ENCODE data around the gene SSBP2.

Gene SSBP2

DNA sequence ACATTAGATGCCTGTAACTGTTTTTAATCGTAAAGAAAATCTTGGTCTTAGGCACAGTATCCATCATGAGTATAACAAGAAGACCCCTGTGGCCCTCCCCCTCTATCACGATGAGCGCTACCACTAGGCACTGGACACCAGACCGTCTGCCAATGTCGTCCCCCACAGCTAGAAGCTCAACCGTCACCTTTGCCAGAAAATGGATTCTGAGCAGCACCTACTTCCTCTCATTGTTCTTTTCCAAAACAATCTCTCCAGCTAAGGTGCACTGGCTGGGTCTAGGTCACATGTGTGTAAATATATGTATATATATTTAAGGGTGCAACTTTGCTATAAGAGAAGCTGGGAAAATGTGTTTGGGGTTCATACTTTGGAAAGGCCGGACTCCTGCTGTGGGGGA, 15.7 kb upstream of the SSBP2 start:
- FAIRE-seq (no peak), DNase-seq (ENCODE audit: insufficient read length) (no peak)
- TF ChIP-seq POLR2A (IDR thresholded peaks at IDR 0.05; ENCODE audit: low read depth, low read length): no peak
- TF ChIP-seq POLR2AphosphoS5 (IDR thresholded peaks at IDR 0.05; ENCODE audit: low read depth, low read length): no peak
- no peak for TF ChIP-seq TAF1 (IDR thresholded peaks at IDR 0.05; ENCODE audit: borderline replicate concordance, low read depth, low read length)

DNA sequence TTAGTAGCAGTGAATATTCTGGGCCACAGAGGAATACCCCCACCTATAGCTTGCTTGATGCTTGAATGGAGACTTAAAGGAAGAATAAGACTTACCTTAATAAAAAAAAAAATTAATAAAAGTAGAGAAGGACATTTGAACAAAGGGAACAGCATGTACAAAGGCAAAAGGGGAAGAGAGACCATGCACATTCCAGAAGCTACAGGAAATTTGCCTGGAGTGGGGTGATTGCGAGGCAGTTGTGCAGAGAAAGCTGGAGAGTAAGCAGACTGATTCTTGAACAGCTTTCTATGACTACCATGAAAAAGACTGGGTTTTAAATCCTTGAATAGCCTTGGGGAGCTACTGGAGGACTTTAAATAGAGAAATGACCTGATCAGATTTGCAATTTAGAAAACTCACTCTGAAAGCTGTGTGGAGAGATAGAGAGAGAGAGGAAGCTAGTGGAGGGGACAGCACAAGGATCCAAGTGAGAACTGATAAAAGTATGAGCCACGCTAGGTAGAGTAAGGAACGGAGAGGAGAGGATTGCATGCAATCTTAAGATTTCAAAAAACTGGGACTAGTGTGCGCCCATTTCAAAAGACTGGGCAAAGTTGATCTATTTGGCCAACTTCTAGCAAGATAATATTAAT, 12.5 kb upstream of the SSBP2 start:
- TF ChIP-seq TAF1 (IDR thresholded peaks at IDR 0.05; ENCODE audit: borderline replicate concordance, low read depth, low read length) (no peak), POLR2A (IDR thresholded peaks at IDR 0.05; ENCODE audit: low read depth, low read length) (no peak), POLR2AphosphoS5 (IDR thresholded peaks at IDR 0.05; ENCODE audit: low read depth, low read length) (no peak)
- FAIRE-seq (no peak), DNase-seq (ENCODE audit: insufficient read length) (no peak)

GRCh38 chr5:81762853-81763252, 12.0 kb upstream of the SSBP2 start:
- DNase-seq (ENCODE audit: insufficient read length): no peak
- TF ChIP-seq TAF1 (IDR thresholded peaks at IDR 0.05; ENCODE audit: borderline replicate concordance, low read depth, low read length): no peak
- no peak for TF ChIP-seq POLR2AphosphoS5 (IDR thresholded peaks at IDR 0.05; ENCODE audit: low read depth, low read length)
- no peak for TF ChIP-seq POLR2A (IDR thresholded peaks at IDR 0.05; ENCODE audit: low read depth, low read length)

GRCh38 chr5:81762401-81762800, 11.5 kb upstream of the SSBP2 start:
- no peak for FAIRE-seq
- TF ChIP-seq POLR2A (IDR thresholded peaks at IDR 0.05; ENCODE audit: low read depth, low read length) (no peak), POLR2AphosphoS5 (IDR thresholded peaks at IDR 0.05; ENCODE audit: low read depth, low read length) (no peak), TAF1 (IDR thresholded peaks at IDR 0.05; ENCODE audit: borderline replicate concordance, low read depth, low read length) (no peak)
- no peak for DNase-seq (ENCODE audit: insufficient read length)

More at GRCh38 chr5:81762853-81763252, 12.0 kb upstream of the SSBP2 start:
- no peak for FAIRE-seq

GRCh38 chr5:81761970-81762369, 11.1 kb upstream of the SSBP2 start:
- FAIRE-seq: no peak

DNA sequence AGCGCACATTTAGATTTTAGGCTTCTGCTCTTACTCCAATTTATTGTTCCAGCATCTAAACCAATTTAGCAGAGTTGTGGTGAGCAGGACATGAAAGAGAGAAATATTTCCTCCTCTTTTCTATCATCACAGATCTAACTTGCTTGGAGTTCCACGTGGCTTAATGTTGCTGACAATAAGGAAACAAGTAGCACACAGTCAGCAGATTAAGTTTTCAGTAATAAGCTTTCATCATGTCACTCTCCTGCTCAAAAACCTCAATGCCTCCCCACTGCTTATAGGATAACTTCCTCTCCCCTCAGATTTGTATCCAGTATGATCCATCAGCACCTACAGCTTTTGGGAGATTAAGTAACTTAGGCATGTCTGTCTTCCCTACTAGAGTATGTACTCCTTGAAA, 10.4 kb upstream of the SSBP2 start:
- TF ChIP-seq TAF1 (IDR thresholded peaks at IDR 0.05; ENCODE audit: borderline replicate concordance, low read depth, low read length) (no peak), POLR2A (IDR thresholded peaks at IDR 0.05; ENCODE audit: low read depth, low read length) (no peak), POLR2AphosphoS5 (IDR thresholded peaks at IDR 0.05; ENCODE audit: low read depth, low read length) (no peak)
- FAIRE-seq (no peak), DNase-seq (ENCODE audit: insufficient read length) (no peak)

More at GRCh38 chr5:81761970-81762369, 11.1 kb upstream of the SSBP2 start:
- TF ChIP-seq POLR2A (IDR thresholded peaks at IDR 0.05; ENCODE audit: low read depth, low read length) (no peak), TAF1 (IDR thresholded peaks at IDR 0.05; ENCODE audit: borderline replicate concordance, low read depth, low read length) (no peak), POLR2AphosphoS5 (IDR thresholded peaks at IDR 0.05; ENCODE audit: low read depth, low read length) (no peak)
- DNase-seq (ENCODE audit: insufficient read length): no peak

DNA sequence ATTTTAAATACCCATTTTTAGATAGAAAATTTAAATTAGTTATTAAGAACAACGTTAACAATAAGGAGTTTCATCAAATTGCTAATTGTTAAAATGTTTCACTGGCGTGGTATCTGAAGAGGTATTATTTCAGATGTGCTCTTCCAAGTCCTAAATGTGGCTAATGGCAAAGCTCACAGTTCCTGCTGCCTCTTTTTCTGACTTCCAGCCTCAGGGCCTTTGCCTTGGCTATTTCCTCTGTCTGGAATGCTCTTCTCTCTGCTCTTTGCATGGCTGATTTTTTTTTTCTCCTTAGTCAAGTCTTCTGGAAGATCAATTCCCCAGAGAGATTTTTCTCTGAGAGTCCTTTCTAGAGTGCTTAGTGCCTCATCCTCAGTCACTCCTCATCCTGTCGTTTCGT, 9.6 kb upstream of the SSBP2 start:
- TF ChIP-seq POLR2A (IDR thresholded peaks at IDR 0.05; ENCODE audit: low read depth, low read length) (no peak), TAF1 (IDR thresholded peaks at IDR 0.05; ENCODE audit: borderline replicate concordance, low read depth, low read length) (no peak), POLR2AphosphoS5 (IDR thresholded peaks at IDR 0.05; ENCODE audit: low read depth, low read length) (no peak)
- FAIRE-seq (no peak), DNase-seq (ENCODE audit: insufficient read length) (no peak)

- DNase-seq (ENCODE audit: insufficient read length): no peak
- FAIRE-seq: no peak
- TF ChIP-seq POLR2A (IDR thresholded peaks at IDR 0.05; ENCODE audit: low read depth, low read length): no peak
- no peak for TF ChIP-seq TAF1 (IDR thresholded peaks at IDR 0.05; ENCODE audit: borderline replicate concordance, low read depth, low read length)
- TF ChIP-seq POLR2AphosphoS5 (IDR thresholded peaks at IDR 0.05; ENCODE audit: low read depth, low read length): no peak
These were observed 8.7 kb upstream of the SSBP2 start for GRCh38 chr5:81759632-81760005.

GRCh38 chr5:81757404-81757803, 6.5 kb upstream of the SSBP2 start:
- DNase-seq (ENCODE audit: insufficient read length): no peak
- no peak for FAIRE-seq
- TF ChIP-seq TAF1 (IDR thresholded peaks at IDR 0.05; ENCODE audit: borderline replicate concordance, low read depth, low read length): no peak
- no peak for TF ChIP-seq POLR2AphosphoS5 (IDR thresholded peaks at IDR 0.05; ENCODE audit: low read depth, low read length)
- no peak for TF ChIP-seq POLR2A (IDR thresholded peaks at IDR 0.05; ENCODE audit: low read depth, low read length)

GRCh38 chr5:81756016-81756415, 5.1 kb upstream of the SSBP2 start:
- FAIRE-seq: no peak
- no peak for TF ChIP-seq POLR2AphosphoS5 (IDR thresholded peaks at IDR 0.05; ENCODE audit: low read depth, low read length)
- TF ChIP-seq POLR2A (IDR thresholded peaks at IDR 0.05; ENCODE audit: low read depth, low read length): no peak
- DNase-seq (ENCODE audit: insufficient read length): no peak

DNA sequence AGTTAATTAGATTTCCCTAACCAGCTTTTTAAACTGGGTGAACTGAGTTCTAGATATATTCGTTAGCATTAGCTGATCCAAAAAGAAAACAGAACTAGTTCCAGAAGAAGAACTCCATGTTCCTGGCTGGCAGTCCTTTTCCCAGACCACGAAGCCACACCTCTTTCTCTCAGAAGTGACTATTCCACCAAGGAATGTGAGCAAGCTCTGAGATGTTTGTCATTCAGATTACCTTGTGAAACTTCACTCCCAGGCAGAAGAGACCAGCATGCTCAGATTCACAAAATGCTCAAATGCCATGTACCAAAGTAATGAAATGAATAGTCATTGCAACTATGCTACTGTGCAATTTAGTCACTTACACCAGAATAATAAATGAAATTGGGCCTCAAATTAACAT, 4.4 kb upstream of the SSBP2 start:
- FAIRE-seq (no peak), DNase-seq (ENCODE audit: insufficient read length) (no peak)
- no peak for TF ChIP-seq POLR2A (IDR thresholded peaks at IDR 0.05; ENCODE audit: low read depth, low read length)
- no peak for TF ChIP-seq POLR2AphosphoS5 (IDR thresholded peaks at IDR 0.05; ENCODE audit: low read depth, low read length)
- TF ChIP-seq TAF1 (IDR thresholded peaks at IDR 0.05; ENCODE audit: borderline replicate concordance, low read depth, low read length): no peak

DNA sequence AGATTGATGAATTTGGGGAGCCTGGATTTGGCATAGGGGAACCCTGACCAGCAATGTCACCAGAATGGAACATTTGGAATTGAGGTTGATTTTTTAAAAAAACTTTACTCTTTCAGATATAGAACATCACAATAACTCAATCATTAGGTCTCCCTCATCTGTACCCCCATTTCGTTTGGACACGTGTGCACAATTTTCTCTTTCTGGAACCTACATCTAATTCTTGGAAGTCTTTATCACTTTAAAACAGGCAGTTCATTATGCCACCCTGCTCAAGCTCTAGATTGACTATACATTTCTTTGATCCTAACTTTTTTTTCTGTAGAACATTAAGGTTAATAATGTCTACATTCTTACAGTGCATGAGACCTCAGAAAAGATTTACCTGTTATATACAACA, 3.7 kb upstream of the SSBP2 start:
- TF ChIP-seq POLR2A (IDR thresholded peaks at IDR 0.05; ENCODE audit: low read depth, low read length) (no peak), TAF1 (IDR thresholded peaks at IDR 0.05; ENCODE audit: borderline replicate concordance, low read depth, low read length) (no peak), POLR2AphosphoS5 (IDR thresholded peaks at IDR 0.05; ENCODE audit: low read depth, low read length) (no peak)
- FAIRE-seq (no peak), DNase-seq (ENCODE audit: insufficient read length) (no peak)

Data from GM12892 (cell line).